Ascending aorta (tissue), 2 donors: ENCODE results near the gene ATP2B2. TPM values are rescaled to one million over a fixed set of nuclear protein-coding genes. Genes with fewer than 3 reads are reported as not detected.

ENCODE experiments used
- DNase-seq, 2 donors: peaks; one replicate each; pipeline ENCODE4 v3.0.0-alpha.2; 2019; ENCODE audit warnings: low spot score in 2 of 2
- H3K27ac ChIP-seq, 2 donors: fragments of 200-600 bp; sonication (generic); one replicate each; pipeline ENCODE4 v1.5.1; 2016 to 2017; ENCODE audit warnings: mild to moderate bottlenecking in 1 of 2
- H3K27me3 ChIP-seq: fragments of 200-600 bp; sonication (generic); one replicate; pipeline ENCODE4 v1.5.1; 2017
- H3K36me3 ChIP-seq, 2 donors: fragments of 200-600 bp; sonication (generic); one replicate each; pipeline ENCODE4 v1.5.1; 2016
- H3K4me1 ChIP-seq, 2 donors: fragments of 200-600 bp; sonication (generic); one replicate each; pipeline ENCODE4 v1.5.1; 2016 to 2017; ENCODE audit warnings: mild to moderate bottlenecking in 1 of 2
- H3K4me3 ChIP-seq, 2 donors: fragments of 200-600 bp; sonication (generic); one replicate each; pipeline ENCODE4 v1.5.1; 2016 to 2017; ENCODE audit warnings: mild to moderate bottlenecking in 1 of 2
- H3K9me3 ChIP-seq, 2 donors: fragments of 200-600 bp; sonication (generic); one replicate each; pipeline ENCODE4 v1.5.1; 2016
- intact Hi-C: fragments of 100-400 bp; cut with DNase I; formaldehyde crosslinking; loops from one replicate; pipeline ENCODE4 v1.15.1; 2023
- total RNA-seq: library from RNA; depleted of rRNA; stranded (reverse); fragments of >200 nt; gene quantifications from one replicate; pipeline ENCODE4 v1.1.0, GENCODE V29; 2016
- TF ChIP-seq, protein P1 (sequence below), 3 experiments: fragments of 200-600 bp in 2 of 3; fragments of 450-650 bp in 1 of 3; sonication (generic) in 2 of 3; IDR thresholded peaks; one replicate each; pipeline ENCODE4 v1.5.1; 2016 to 2019; ENCODE audit warnings: antibody characterized with exemption in 3 of 3, mild to moderate bottlenecking in 1 of 3, moderate library complexity in 1 of 3

ATP2B2 gene
- total RNA-seq, 1 donor from 2014 or later = not detected

- no peaks in the 10 kb centered on the region for H3K4me1 ChIP-seq
- intact Hi-C loops = no loop called here
Observed at GRCh38 chr3:10348404-10348721, 157.0 kb downstream of the ATP2B2 start.

GRCh38 chr3:10347648-10348403, 157.6 kb downstream of the ATP2B2 start:
- no peak for DNase-seq
- Histone ChIP-seq H3K4me3 (no peak overlapping the region), H3K27ac (no peak overlapping the region), H3K36me3 (no peaks in the 10 kb centered on the region), H3K27me3 (no peaks in the 10 kb centered on the region), H3K4me1 (no peaks in the 10 kb centered on the region), H3K9me3 (no peaks in the 10 kb centered on the region)
- TF ChIP-seq, protein P1, sequence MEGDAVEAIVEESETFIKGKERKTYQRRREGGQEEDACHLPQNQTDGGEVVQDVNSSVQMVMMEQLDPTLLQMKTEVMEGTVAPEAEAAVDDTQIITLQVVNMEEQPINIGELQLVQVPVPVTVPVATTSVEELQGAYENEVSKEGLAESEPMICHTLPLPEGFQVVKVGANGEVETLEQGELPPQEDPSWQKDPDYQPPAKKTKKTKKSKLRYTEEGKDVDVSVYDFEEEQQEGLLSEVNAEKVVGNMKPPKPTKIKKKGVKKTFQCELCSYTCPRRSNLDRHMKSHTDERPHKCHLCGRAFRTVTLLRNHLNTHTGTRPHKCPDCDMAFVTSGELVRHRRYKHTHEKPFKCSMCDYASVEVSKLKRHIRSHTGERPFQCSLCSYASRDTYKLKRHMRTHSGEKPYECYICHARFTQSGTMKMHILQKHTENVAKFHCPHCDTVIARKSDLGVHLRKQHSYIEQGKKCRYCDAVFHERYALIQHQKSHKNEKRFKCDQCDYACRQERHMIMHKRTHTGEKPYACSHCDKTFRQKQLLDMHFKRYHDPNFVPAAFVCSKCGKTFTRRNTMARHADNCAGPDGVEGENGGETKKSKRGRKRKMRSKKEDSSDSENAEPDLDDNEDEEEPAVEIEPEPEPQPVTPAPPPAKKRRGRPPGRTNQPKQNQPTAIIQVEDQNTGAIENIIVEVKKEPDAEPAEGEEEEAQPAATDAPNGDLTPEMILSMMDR (IDR thresholded peaks at IDR 0.05) = no peak
- intact Hi-C loops = no loop called here

More at GRCh38 chr3:10348404-10348721, 157.0 kb downstream of the ATP2B2 start:
- no peak overlapping the region for H3K4me3 ChIP-seq
- no peak for DNase-seq
- TF ChIP-seq, protein P1 (IDR thresholded peaks at IDR 0.05) = no peak
- no peaks in the 10 kb centered on the region for H3K27me3 ChIP-seq
- H3K9me3 ChIP-seq = no peaks in the 10 kb centered on the region
- H3K36me3 ChIP-seq = no peaks in the 10 kb centered on the region
- no peak overlapping the region for H3K27ac ChIP-seq

DNA sequence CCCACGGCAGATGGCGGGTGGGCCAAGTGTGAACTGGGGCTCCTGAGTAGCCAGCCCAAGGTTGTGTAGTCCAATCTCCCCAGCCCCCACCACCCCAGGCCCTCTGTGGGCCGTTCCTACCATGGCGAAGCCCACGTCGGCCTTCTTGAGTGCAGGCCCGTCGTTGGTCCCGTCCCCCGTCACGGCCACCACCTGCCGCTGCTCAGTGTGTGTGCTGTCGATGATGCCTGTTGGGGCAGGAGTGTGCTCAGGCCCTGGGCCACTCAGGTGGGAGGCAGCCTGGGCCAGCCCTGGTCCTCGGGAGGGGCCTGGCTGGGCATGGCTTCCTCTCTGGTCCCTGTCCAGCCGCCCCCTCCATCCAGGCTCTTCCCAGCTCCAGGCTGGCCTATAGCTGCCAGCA, 159.5 kb downstream of the ATP2B2 start:
- intact Hi-C loops = loop anchor here (2.0 kb wide), 1 partner anchor 393 kb away; no protein-coding TSS in a partner anchor
- DNase-seq = no peak
- Histone ChIP-seq H3K36me3 (no peaks in the 10 kb centered on the region), H3K27me3 (no peaks in the 10 kb centered on the region), H3K9me3 (no peaks in the 10 kb centered on the region), H3K4me1 (no peaks in the 10 kb centered on the region), H3K4me3 (no peak overlapping the region), H3K27ac (no peak overlapping the region)
- TF ChIP-seq, protein P1 (IDR thresholded peaks at IDR 0.05) = no peak

DNA sequence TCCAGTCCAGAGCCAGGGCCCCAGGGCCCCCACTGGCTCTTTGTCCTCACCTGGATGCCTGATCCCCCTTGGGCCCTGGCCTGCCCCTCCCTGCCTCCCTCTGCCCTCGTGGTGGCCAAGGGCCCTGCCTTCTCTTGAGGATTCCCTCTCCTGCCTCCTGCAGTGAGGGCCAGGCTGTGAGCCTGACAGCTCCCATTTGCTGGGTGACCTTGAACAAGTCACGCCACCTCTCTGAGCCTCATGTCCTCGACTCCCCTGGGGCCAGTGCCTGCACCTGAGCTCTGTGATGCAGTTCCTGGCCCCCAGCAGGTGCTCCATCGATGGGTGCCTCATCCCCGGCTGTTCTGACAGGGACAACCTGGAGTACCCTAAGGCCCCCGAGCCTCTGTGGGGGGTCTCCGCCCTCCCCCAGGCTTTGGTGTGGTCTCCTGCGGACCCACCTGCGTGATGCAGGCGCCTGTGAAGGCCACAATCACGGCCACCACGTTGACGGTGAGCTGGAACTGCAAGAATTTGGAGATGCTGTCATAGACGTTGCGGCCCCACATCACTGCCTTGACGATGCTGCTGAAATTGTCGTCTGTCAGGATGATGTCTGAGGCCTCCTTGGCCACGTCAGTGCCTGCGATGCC, 160.3 kb downstream of the ATP2B2 start:
- no peak for DNase-seq
- no peaks in the 10 kb centered on the region for H3K36me3 ChIP-seq
- no peak overlapping the region for H3K4me3 ChIP-seq
- H3K27ac ChIP-seq = no peak overlapping the region
- no peaks in the 10 kb centered on the region for H3K9me3 ChIP-seq
- no peaks in the 10 kb centered on the region for H3K27me3 ChIP-seq
- TF ChIP-seq, protein P1 (IDR thresholded peaks at IDR 0.05) = no peak
- intact Hi-C loops = loop anchor here (2.0 kb wide), 1 partner anchor 394 kb away; no protein-coding TSS in a partner anchor
- H3K4me1 ChIP-seq = no peaks in the 10 kb centered on the region

- H3K36me3 ChIP-seq = no peaks in the 10 kb centered on the region
- H3K27ac ChIP-seq = no peak overlapping the region
- no peaks in the 10 kb centered on the region for H3K4me1 ChIP-seq
- H3K27me3 ChIP-seq = no peaks in the 10 kb centered on the region
- DNase-seq = no peak
- TF ChIP-seq, protein P1 (IDR thresholded peaks at IDR 0.05) = peak; percentile 46 to 84 (median 83)
- intact Hi-C loops = loop anchor here (2.0 kb wide), 1 partner anchor 394 kb away; no protein-coding TSS in a partner anchor
- no peak overlapping the region for H3K4me3 ChIP-seq
- H3K9me3 ChIP-seq = no peaks in the 10 kb centered on the region
Observed at GRCh38 chr3:10344147-10344943, 161.0 kb downstream of the ATP2B2 start.
